ENCODE data around the gene FNBP1.

DNA sequence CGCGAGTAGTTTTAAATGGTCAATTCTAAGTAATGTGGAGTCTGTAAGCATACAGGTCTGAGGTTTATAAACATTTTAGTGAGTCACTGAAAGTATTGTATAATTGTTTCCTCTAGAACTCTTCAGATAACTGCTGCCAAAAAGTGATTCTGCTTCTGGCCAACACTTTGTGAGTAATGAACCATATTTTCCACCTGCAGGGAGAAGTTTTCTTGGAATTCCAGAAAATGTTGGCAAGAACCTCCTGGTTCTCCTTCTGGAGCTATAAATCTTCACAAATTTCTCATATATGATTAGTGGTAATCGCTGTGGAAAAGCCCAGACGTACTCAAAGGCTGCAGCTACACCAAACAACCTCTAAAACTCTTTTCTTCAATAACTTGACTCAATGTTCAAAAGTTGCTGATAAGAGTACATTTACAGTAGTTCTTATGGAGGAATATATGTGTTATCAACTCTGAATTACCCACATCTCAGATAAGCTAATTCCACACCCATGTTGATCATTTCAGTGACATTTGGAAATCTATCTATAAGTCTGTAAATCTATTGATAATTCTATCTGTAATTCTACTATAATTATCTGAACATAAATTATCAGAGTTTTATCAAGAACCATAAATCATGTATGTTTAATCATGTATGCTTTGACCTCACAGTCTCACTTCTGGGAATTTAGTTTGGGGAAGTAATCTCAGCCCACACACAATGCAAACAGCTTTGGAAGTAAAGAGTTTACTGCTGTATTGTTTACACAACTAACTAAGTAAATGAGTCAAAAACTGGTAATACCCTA lies 74.1 kb downstream of the FNBP1 start:
- TF ChIP-seq, protein P1, sequence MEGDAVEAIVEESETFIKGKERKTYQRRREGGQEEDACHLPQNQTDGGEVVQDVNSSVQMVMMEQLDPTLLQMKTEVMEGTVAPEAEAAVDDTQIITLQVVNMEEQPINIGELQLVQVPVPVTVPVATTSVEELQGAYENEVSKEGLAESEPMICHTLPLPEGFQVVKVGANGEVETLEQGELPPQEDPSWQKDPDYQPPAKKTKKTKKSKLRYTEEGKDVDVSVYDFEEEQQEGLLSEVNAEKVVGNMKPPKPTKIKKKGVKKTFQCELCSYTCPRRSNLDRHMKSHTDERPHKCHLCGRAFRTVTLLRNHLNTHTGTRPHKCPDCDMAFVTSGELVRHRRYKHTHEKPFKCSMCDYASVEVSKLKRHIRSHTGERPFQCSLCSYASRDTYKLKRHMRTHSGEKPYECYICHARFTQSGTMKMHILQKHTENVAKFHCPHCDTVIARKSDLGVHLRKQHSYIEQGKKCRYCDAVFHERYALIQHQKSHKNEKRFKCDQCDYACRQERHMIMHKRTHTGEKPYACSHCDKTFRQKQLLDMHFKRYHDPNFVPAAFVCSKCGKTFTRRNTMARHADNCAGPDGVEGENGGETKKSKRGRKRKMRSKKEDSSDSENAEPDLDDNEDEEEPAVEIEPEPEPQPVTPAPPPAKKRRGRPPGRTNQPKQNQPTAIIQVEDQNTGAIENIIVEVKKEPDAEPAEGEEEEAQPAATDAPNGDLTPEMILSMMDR (IDR thresholded peaks at IDR 0.05; ENCODE audit: insufficient read depth, low read depth, low read length) = no peak
- no peak for TF ChIP-seq EZH2 (IDR thresholded peaks at IDR 0.05; ENCODE audit: insufficient read depth, low read length)
